Activated CD4-positive, alpha-beta memory T cell treated with anti-CD3 and anti-CD28 coated beads, Interleukin-2, amount 10 ng/mL, durations not matched to agents 7 days and 5 days (primary cell): ENCODE measurements around the gene PCA3. TPM values are rescaled to one million over a fixed set of nuclear protein-coding genes. Genes with fewer than 3 reads are reported as not detected.

ENCODE experiments used
- CTCF ChIA-PET: fragments of 350-600 bp; sonication (Branson Sonifier 250); formaldehyde crosslinking; loops from one replicate; lab custom pipeline; 2021; ENCODE audit warnings: antibody characterized with exemption, inconsistent platforms; lab: Charles Lee
- POLR2A ChIA-PET: fragments of 350-600 bp; sonication (Branson Sonifier 250); formaldehyde crosslinking; loops from one replicate; lab custom pipeline; 2021; ENCODE audit warnings: antibody characterized with exemption; lab: Charles Lee
- DNase-seq: peaks from one replicate; pipeline ENCODE4 v3.0.0-alpha.2; 2020
- H3K27ac Mint-ChIP-seq: one replicate; pipeline ENCODE4 v1.8.0; 2021; ENCODE audit warnings: mild to moderate bottlenecking, mixed read lengths
- H3K27me3 Mint-ChIP-seq: one replicate; pipeline ENCODE4 v1.8.0; 2021; ENCODE audit warnings: mixed read lengths
- H3K36me3 Mint-ChIP-seq: one replicate; pipeline ENCODE4 v1.8.0; 2021; ENCODE audit warnings: low read depth, mixed read lengths
- H3K4me1 Mint-ChIP-seq: one replicate; pipeline ENCODE4 v1.8.0; 2021; ENCODE audit warnings: mixed read lengths
- H3K4me3 Mint-ChIP-seq: one replicate; pipeline ENCODE4 v1.8.0; 2021; ENCODE audit warnings: mild to moderate bottlenecking, mixed read lengths
- H3K9me3 Mint-ChIP-seq: one replicate; pipeline ENCODE4 v1.8.0; 2021; ENCODE audit warnings: mixed read lengths
- total RNA-seq, 2 experiments: library from RNA; stranded (reverse); gene quantifications; one replicate each; pipeline ENCODE4 v1.2.3, GENCODE V29; 2021

PCA3 gene
- total RNA-seq, 2 experiments from 2014 or later, result not detected

DNA sequence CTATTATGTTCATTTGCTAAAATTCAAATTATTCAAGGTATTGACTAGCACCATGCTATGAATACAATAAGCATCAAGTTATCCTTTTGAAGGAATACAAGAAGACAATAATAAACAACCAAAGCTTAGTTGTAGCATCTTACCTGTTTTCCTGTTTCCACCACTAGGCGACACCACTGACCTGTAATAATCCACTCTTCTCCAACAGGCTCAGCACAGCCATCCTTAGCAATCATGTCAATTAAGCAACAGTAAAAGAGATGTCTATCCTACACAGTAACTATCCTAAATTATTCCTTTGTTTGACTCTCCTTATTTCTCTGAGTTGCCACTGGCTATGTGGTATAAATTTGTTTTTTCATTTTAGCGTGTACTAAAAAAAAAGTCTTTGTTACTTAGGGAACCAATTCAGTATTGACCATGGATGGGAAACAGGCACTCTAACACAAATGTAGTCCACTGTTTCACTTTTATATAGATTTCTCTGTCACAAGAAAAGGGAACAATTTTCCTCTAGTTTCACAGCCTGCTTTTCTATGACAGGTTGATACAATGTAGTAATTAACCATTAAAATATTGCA is 46.2 kb downstream of the PCA3 start:
- peaks cover 10% of the 10 kb centered on the region for H3K27me3 Mint-ChIP-seq
- DNase-seq, result peak; percentile 23
- H3K27ac Mint-ChIP-seq, result no peak overlapping the region
- POLR2A ChIA-PET, result no interaction called here
- no peaks in the 10 kb centered on the region for H3K36me3 Mint-ChIP-seq
- CTCF ChIA-PET, result interaction anchor here (0.5 to 2.0 kb wide), 4 partner anchors 102 to 341 kb away, joined by 3 to 9 read pairs (median 4); no protein-coding TSS in a partner anchor
- no peaks in the 10 kb centered on the region for H3K9me3 Mint-ChIP-seq
- no peak overlapping the region for H3K4me3 Mint-ChIP-seq
- H3K4me1 Mint-ChIP-seq, result no peaks in the 10 kb centered on the region

DNA sequence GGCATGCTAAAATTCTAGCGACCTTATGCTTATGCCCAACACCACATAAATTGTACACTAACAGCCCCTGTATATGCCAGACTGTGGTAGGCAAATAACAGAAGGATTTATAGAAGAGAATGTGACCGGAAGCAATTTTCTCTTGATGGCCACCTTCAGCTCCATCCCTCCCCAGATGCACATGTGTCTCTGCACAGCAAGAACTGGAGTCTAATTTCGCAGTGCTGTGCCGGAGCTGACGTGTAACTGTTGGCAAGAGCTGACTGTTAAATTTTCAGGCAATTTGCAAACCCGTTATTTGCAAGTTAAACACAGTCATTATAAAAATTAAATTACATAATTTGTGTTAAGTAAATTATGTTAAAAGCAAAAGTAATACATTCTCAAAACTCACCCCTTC is 48.4 kb downstream of the PCA3 start:
- Mint-ChIP-seq H3K27me3 (peaks cover 10% of the 10 kb centered on the region), H3K9me3 (no peaks in the 10 kb centered on the region), H3K4me3 (no peak overlapping the region), H3K4me1 (no peaks in the 10 kb centered on the region), H3K27ac (no peak overlapping the region), H3K36me3 (no peaks in the 10 kb centered on the region)
- POLR2A ChIA-PET, result no interaction called here
- no peak for DNase-seq
- CTCF ChIA-PET, result no interaction called here

DNA sequence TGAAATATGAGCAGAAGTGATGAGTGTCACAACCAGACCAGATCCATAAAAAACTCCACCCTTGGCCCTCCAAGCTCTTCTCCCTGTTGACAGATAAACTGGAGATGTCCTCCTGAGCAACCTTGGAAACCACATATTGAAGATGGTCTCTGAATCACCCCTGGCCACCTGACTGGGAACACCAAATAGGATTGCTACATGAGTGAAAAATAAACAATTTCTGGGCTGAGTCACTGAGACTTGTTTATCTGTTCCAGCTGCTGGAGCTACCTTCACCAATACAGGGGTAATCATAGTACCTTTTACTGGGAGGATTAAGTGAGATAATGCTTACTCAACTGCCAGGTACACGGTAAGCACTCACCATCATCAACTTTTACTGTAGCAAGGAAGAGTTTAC is 53.3 kb downstream of the PCA3 start:
- ChIA-PET CTCF (interaction anchor here (0.5 to 1.2 kb wide), 2 partner anchors 8 to 335 kb away, joined by 3 read pairs; no protein-coding TSS in a partner anchor), POLR2A (no interaction called here)
- DNase-seq, result no peak
- Mint-ChIP-seq H3K27ac (no peak overlapping the region), H3K9me3 (no peaks in the 10 kb centered on the region), H3K4me3 (no peak overlapping the region), H3K4me1 (no peaks in the 10 kb centered on the region), H3K27me3 (no peaks in the 10 kb centered on the region), H3K36me3 (no peaks in the 10 kb centered on the region)

DNA sequence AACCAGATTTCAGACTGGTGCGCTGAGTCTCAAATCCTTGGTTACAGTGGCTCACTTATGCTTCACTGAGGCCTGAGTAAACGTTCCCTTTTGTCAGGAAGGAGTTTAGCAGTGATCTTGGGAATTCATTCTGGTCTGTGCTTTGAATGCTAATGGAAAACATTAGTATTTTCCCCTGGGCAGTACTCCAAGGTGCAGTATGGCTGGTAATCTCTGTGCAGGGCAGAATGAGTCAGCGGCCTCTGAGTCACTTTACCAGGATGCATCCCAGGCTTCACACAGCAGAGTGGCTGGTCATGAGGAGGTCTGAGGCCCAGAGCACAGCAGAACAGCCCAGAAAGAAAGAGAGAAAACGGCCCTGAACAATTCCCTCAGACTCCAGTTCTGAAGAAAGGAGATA is 54.0 kb downstream of the PCA3 start:
- H3K36me3 Mint-ChIP-seq, result no peaks in the 10 kb centered on the region
- H3K4me1 Mint-ChIP-seq, result no peaks in the 10 kb centered on the region
- no peaks in the 10 kb centered on the region for H3K27me3 Mint-ChIP-seq
- ChIA-PET POLR2A (no interaction called here), CTCF (interaction anchor here (1.2 kb wide), 1 partner anchor 9 kb away, joined by 3 read pairs; no protein-coding TSS in a partner anchor)
- H3K9me3 Mint-ChIP-seq, result no peaks in the 10 kb centered on the region
- H3K27ac Mint-ChIP-seq, result no peak overlapping the region
- no peak for DNase-seq
- no peak overlapping the region for H3K4me3 Mint-ChIP-seq

DNA sequence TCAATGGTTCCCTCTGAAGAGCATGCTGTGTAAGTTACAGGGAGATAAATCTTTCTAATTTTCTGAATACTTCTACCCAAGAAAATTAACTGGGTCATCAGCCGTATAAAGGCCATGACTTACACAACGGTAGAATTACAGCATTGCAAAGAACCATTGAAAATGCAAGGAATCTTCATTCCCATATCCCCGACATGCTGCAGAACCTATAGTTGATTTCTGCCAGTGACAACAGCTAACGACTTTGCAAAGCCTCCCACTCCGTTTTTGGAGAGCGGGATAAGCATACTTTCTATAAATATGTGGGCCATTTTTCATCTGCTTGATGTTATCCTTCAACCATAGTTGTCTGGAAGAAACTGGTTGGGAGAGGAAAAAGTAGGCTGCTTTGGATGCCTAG is 56.2 kb downstream of the PCA3 start:
- POLR2A ChIA-PET, result no interaction called here
- Mint-ChIP-seq H3K36me3 (no peaks in the 10 kb centered on the region), H3K27ac (no peak overlapping the region), H3K27me3 (no peaks in the 10 kb centered on the region), H3K9me3 (no peaks in the 10 kb centered on the region), H3K4me3 (no peak overlapping the region), H3K4me1 (no peaks in the 10 kb centered on the region)
- DNase-seq, result no peak
- CTCF ChIA-PET, result no interaction called here

DNA sequence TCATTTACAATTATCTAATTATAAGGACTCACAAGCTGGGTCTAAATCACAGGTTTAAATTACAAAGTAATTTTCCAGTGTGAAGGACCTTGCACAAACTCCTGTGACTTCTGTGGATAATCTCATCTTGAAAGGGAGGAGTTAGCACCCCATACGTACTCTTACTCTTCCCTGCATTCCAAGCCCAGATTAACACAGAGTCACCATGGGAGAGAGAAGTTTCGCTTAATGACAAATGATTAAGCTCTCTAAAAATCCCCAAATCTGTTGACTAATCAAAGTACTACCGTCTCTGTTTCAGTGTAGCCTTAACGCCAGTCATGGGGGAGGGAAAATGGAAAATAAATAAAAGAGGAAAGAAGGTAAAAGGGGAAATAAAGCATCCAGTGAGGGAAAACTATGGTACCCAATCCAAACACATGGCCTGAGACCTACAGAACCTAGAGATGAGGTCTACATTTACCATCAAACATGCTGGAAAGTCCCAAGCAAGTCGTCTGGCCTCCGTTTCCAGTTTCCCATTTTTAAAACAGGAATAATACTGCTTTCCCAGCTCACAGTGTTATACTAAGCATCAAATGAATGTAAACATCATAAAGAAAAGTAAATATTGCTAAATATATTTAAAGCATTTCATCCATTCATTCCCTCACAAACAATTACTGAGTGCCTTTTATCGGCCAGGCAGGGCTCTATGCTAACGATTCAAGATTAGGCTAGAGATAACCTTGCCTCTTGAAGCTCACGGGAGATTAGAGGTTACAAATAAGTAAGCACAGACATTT is 63.2 kb downstream of the PCA3 start:
- CTCF ChIA-PET, result no interaction called here
- H3K4me1 Mint-ChIP-seq, result no peaks in the 10 kb centered on the region
- H3K27me3 Mint-ChIP-seq, result peaks cover 8% of the 10 kb centered on the region
- POLR2A ChIA-PET, result no interaction called here
- no peaks in the 10 kb centered on the region for H3K9me3 Mint-ChIP-seq
- no peak for DNase-seq
- no peak overlapping the region for H3K27ac Mint-ChIP-seq
- H3K4me3 Mint-ChIP-seq, result no peak overlapping the region
- H3K36me3 Mint-ChIP-seq, result no peaks in the 10 kb centered on the region

DNA sequence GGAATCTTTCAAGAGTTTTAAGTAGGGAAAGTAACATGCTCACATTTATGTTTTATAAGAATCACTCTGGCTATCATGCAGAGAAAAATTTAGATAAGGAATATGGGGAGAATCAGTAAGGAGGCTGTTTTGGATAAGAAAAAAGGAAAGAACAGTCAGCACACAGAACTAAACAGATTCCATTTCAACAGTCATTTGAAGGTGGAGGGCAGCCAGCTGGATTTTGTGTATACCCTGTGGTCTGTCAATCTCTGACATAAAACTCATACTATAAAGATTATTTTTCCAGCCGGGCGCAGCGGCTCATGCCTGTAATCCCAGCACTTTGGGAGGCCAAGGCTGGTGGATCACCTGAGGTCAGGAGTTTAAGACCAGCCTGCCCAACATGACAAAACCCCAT is 64.2 kb downstream of the PCA3 start:
- no peaks in the 10 kb centered on the region for H3K4me1 Mint-ChIP-seq
- no peak overlapping the region for H3K27ac Mint-ChIP-seq
- no peaks in the 10 kb centered on the region for H3K36me3 Mint-ChIP-seq
- peaks cover 8% of the 10 kb centered on the region for H3K27me3 Mint-ChIP-seq
- ChIA-PET CTCF (no interaction called here), POLR2A (no interaction called here)
- H3K9me3 Mint-ChIP-seq, result no peaks in the 10 kb centered on the region
- no peak for DNase-seq
- no peak overlapping the region for H3K4me3 Mint-ChIP-seq

DNA sequence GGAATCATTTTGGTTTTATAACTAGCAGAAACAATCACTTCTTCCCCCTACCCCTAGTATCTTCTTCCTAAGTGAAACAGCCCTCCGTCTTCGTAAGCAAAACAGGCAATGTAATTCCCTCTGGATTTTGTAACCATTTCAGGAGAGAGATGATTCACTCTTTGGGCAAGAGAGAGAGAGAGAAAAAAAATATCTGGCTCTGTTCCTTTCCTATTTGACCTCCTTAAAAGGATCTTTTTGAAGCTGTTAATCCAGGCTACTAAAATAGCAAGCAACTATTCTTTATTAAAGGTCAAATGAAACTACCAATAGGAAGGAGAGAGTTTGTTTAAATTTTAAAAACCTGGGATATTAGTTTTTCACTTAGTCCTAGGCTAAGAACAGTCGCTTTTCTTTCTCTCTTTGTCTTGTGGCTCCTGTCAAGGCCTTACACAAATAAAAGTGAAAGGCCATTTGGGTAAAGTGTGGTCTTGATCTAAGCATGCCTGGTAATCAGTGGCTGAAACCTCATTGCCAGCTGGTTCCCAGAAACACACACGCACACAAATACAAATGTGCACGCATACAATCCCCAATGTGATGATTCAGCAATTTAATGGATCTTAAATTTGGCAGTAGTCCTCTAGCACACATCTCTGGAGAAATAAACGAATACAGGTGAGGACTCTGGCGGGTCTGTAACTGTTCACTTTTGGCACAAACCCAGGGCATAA is 71.5 kb downstream of the PCA3 start:
- Mint-ChIP-seq H3K36me3 (no peaks in the 10 kb centered on the region), H3K4me1 (no peaks in the 10 kb centered on the region), H3K4me3 (no peak overlapping the region), H3K27me3 (peaks cover 3% of the 10 kb centered on the region), H3K9me3 (no peaks in the 10 kb centered on the region), H3K27ac (no peak overlapping the region)
- CTCF ChIA-PET, result no interaction called here
- POLR2A ChIA-PET, result no interaction called here
- no peak for DNase-seq

Other genes with a start within 250 kb of the PCA3 start
- gene PRUNE2, start 141.7 kb downstream of the PCA3 start, total RNA-seq, result 1 to 10 TPM in 1 of 2 experiments, under 1 TPM in 1; 0.83 to 1.0 TPM